Peyer's patch (tissue), 4 donors: ENCODE results near the gene SYNDIG1.

ENCODE experiments used
- POLR2A ChIP-seq, 2 donors: fragments of 450-650 bp; IDR thresholded peaks; one replicate each; pipeline ENCODE4 v1.5.1; 2017; ENCODE audit warnings: antibody characterized with exemption in 2 of 2, mild to moderate bottlenecking in 2 of 2, moderate library complexity in 2 of 2
- TF ChIP-seq, protein P1 (sequence below), 6 experiments: fragments of 450-650 bp in 4 of 6; fragments of 200-600 bp in 2 of 6; sonication (generic) in 1 of 6; IDR thresholded peaks; one replicate each; pipeline ENCODE4 v1.5.1; 2017 to 2019; ENCODE audit warnings: antibody characterized with exemption in 6 of 6, mild to moderate bottlenecking in 3 of 6, moderate library complexity in 1 of 6

DNA sequence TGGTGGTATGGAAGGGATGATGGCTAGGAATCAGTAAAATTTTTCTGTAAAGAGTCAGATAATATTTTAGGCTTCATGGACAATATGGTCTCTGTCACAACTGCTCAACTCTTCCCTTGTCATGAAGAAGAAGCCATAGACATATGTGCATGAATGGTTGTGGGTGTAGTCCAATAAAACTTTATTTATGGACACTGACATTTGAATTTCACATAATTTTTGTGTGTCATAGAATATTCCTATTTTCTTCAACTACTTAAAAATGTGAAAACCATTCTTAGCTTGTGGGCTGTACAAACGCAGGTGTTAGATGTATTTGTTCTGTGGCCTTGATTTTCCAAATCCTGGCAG, 59.9 kb downstream of the SYNDIG1 start:
- TF ChIP-seq, protein P1, sequence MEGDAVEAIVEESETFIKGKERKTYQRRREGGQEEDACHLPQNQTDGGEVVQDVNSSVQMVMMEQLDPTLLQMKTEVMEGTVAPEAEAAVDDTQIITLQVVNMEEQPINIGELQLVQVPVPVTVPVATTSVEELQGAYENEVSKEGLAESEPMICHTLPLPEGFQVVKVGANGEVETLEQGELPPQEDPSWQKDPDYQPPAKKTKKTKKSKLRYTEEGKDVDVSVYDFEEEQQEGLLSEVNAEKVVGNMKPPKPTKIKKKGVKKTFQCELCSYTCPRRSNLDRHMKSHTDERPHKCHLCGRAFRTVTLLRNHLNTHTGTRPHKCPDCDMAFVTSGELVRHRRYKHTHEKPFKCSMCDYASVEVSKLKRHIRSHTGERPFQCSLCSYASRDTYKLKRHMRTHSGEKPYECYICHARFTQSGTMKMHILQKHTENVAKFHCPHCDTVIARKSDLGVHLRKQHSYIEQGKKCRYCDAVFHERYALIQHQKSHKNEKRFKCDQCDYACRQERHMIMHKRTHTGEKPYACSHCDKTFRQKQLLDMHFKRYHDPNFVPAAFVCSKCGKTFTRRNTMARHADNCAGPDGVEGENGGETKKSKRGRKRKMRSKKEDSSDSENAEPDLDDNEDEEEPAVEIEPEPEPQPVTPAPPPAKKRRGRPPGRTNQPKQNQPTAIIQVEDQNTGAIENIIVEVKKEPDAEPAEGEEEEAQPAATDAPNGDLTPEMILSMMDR (IDR thresholded peaks at IDR 0.05): no peak
- no peak for TF ChIP-seq POLR2A (IDR thresholded peaks at IDR 0.05)
